T follicular helper cell (primary cell): ENCODE measurements around the gene ZBTB25.

Experiments
- DNase-seq: peaks from one replicate; pipeline ENCODE4 v3.0.0-alpha.2; 2020; ENCODE audit warnings: low read depth

The ZBTB25 gene

GRCh38 chr14:64516969-64517368, 13.3 kb upstream of the ZBTB25 start:
- DNase-seq: no peak

- no peak for DNase-seq
Measured at GRCh38 chr14:64515053-64515452, 11.4 kb upstream of the ZBTB25 start.

- no peak for DNase-seq
Measured at GRCh38 chr14:64513271-64513670, 9.6 kb upstream of the ZBTB25 start.

- peak; percentile 50 for DNase-seq
Measured at GRCh38 chr14:64510825-64511671, 7.4 kb upstream of the ZBTB25 start.

- no peak for DNase-seq
Measured at GRCh38 chr14:64509036-64509435, 5.4 kb upstream of the ZBTB25 start.

- no peak for DNase-seq
Measured at GRCh38 chr14:64508215-64508776, 4.7 kb upstream of the ZBTB25 start.

GRCh38 chr14:64507376-64508156, 3.9 kb upstream of the ZBTB25 start:
- no peak for DNase-seq

- DNase-seq: no peak
Measured at GRCh38 chr14:64506721-64507120, 3.1 kb upstream of the ZBTB25 start.

GRCh38 chr14:64504897-64505794, 1.5 kb upstream of the ZBTB25 start:
- DNase-seq: peak; percentile 82

- peak; percentile 77 for DNase-seq
Measured at GRCh38 chr14:64504310-64504896, 765 bp upstream of the ZBTB25 start, which contains the start of gene ZBTB1. ZBTB1 (plus strand) TSS chr14:64504770; CDS start chr14:64521505, 16,735 bp downstream.

GRCh38 chr14:64502887-64503433, 678 bp downstream of the ZBTB25 start:
- DNase-seq: no peak

- no peak for DNase-seq
Measured at GRCh38 chr14:64502456-64502855, 1.2 kb downstream of the ZBTB25 start.

- no peak for DNase-seq
Measured at GRCh38 chr14:64501411-64502171, 2.0 kb downstream of the ZBTB25 start.

- DNase-seq: no peak
Measured at GRCh38 chr14:64500088-64500487, 3.5 kb downstream of the ZBTB25 start.

GRCh38 chr14:64496764-64497163, 6.9 kb downstream of the ZBTB25 start:
- no peak for DNase-seq

GRCh38 chr14:64495252-64495651, 8.4 kb downstream of the ZBTB25 start:
- no peak for DNase-seq

- no peak for DNase-seq
Measured at GRCh38 chr14:64493455-64493854, 10.2 kb downstream of the ZBTB25 start.

- no peak for DNase-seq
Measured at GRCh38 chr14:64491637-64492036, 12.0 kb downstream of the ZBTB25 start.

GRCh38 chr14:64488590-64489099, 15.0 kb downstream of the ZBTB25 start:
- DNase-seq: no peak
